Glutamatergic neuron (in vitro differentiated cells): ENCODE results near the gene DCP1B. TPM values are rescaled to one million over a fixed set of nuclear protein-coding genes. Genes with fewer than 3 reads are reported as not detected.

Experiments used
- DNase-seq: peaks from one replicate; pipeline ENCODE4 v3.0.0; 2022
- H3K27ac Mint-ChIP-seq: one replicate; pipeline ENCODE4 v1.8.0; 2020; ENCODE audit warnings: mild to moderate bottlenecking, mixed read lengths, inconsistent platforms; ENCODE audit not compliant: unreplicated experiment
- H3K27me3 Mint-ChIP-seq: one replicate; pipeline ENCODE4 v1.8.0; 2020; ENCODE audit warnings: mild to moderate bottlenecking, moderate library complexity, mixed read lengths, inconsistent platforms; ENCODE audit not compliant: unreplicated experiment
- H3K36me3 Mint-ChIP-seq: one replicate; pipeline ENCODE4 v1.8.0; 2020; ENCODE audit warnings: mild to moderate bottlenecking, mixed read lengths, inconsistent platforms; ENCODE audit not compliant: unreplicated experiment
- H3K4me1 Mint-ChIP-seq: one replicate; pipeline ENCODE4 v1.8.0; 2020; ENCODE audit warnings: mild to moderate bottlenecking, low read depth, mixed read lengths, inconsistent platforms; ENCODE audit not compliant: unreplicated experiment
- H3K4me3 Mint-ChIP-seq: one replicate; pipeline ENCODE4 v1.8.0; 2020; ENCODE audit warnings: mild to moderate bottlenecking, mixed read lengths, inconsistent platforms; ENCODE audit not compliant: unreplicated experiment
- H3K9me3 Mint-ChIP-seq: one replicate; pipeline ENCODE4 v1.8.0; 2020; ENCODE audit warnings: mild to moderate bottlenecking, moderate library complexity, mixed read lengths, inconsistent platforms; ENCODE audit not compliant: unreplicated experiment
- total RNA-seq: library from RNA; stranded (reverse); fragmentation: NEBNext Ultra II Directional; extraction: Animal tissue kit (Norgen Biotek cat#: 25700); gene quantifications from one replicate; pipeline ENCODE4 v1.2.1, GENCODE V29; 2021; ENCODE audit not compliant: unreplicated experiment
- TF ChIP-seq, protein P1 (sequence below): fragments of 200-600 bp; sonication (generic); IDR thresholded peaks from one replicate; pipeline ENCODE4 v1.5.0; 2021; ENCODE audit not compliant: partially characterized antibody, unreplicated experiment

Gene DCP1B
- total RNA-seq, 1 donor from 2014 or later, result 14.2 TPM

DNA sequence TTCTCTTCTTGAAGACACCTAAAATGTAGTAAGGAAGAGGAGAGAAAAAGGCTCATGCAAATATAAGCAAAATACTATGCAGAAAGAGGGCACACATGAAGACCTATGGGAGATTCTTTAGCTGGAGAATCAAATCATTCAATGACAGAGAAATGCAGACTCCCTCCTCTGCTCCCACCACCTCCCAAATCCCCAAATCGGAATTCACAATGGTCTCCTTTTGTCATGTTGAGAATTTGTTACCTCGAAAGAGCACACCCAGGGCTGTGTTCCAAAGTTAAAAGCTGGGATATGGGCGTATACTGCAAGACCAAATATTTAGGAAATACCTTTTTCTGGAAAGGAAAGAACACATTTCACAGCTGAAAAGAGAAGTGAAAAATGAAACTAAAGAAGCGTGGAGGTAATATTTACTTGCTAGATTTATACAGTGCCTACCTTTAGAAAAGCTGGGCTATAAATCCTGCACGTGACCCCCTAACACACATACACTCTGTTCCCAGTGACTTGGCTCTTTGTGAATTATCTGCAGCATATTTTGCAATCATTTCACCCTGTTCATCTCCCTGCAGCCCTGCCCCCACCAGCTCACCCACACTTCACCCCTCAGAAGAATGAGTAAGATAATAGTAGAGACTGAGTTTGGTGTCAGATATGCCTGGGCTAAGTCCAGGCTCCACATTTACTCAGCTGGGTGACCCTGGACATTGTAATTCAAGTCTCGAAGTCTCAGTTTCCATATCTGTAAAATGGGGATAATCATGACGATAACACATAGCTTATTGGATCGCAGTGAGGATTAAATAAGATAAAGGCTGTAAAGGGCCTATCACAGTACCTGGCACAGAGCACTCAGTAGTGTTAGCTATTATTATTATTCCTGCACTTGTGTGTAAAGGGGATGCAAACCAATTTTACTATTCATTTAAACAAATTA, 45.6 kb upstream of the DCP1B start:
- TF ChIP-seq, protein P1, sequence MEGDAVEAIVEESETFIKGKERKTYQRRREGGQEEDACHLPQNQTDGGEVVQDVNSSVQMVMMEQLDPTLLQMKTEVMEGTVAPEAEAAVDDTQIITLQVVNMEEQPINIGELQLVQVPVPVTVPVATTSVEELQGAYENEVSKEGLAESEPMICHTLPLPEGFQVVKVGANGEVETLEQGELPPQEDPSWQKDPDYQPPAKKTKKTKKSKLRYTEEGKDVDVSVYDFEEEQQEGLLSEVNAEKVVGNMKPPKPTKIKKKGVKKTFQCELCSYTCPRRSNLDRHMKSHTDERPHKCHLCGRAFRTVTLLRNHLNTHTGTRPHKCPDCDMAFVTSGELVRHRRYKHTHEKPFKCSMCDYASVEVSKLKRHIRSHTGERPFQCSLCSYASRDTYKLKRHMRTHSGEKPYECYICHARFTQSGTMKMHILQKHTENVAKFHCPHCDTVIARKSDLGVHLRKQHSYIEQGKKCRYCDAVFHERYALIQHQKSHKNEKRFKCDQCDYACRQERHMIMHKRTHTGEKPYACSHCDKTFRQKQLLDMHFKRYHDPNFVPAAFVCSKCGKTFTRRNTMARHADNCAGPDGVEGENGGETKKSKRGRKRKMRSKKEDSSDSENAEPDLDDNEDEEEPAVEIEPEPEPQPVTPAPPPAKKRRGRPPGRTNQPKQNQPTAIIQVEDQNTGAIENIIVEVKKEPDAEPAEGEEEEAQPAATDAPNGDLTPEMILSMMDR, result no peak
- no peak overlapping the region for H3K27ac Mint-ChIP-seq
- no peaks in the 10 kb centered on the region for H3K36me3 Mint-ChIP-seq
- no peak overlapping the region for H3K4me3 Mint-ChIP-seq
- no peaks in the 10 kb centered on the region for H3K4me1 Mint-ChIP-seq
- peaks cover 4% of the 10 kb centered on the region for H3K9me3 Mint-ChIP-seq
- peaks cover 21% of the 10 kb centered on the region for H3K27me3 Mint-ChIP-seq
- no peak for DNase-seq

DNA sequence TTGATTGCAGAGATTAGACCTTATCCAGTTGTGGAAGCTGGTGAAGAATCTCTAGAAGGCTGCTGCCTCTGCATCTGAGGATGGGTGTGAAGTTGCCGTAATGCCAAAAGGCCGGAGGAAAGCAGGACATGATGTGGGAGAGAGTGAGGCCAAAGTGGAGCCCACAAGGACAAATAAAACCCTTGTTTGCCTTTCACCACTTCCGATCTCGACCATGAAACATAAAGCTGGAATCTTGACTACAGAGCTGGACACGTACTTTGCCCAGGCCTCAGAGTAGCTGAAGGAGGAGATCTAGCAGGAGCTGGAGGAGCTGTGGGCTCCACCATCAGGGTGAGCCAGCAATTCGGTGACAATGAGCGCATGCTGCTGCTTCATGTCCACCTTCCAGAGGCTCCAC, 43.5 kb upstream of the DCP1B start:
- Mint-ChIP-seq H3K27ac (no peak overlapping the region), H3K4me1 (no peaks in the 10 kb centered on the region), H3K36me3 (no peaks in the 10 kb centered on the region), H3K27me3 (peaks cover 11% of the 10 kb centered on the region), H3K9me3 (peaks cover 2% of the 10 kb centered on the region), H3K4me3 (no peak overlapping the region)
- no peak for DNase-seq
- TF ChIP-seq, protein P1, result no peak

DNA sequence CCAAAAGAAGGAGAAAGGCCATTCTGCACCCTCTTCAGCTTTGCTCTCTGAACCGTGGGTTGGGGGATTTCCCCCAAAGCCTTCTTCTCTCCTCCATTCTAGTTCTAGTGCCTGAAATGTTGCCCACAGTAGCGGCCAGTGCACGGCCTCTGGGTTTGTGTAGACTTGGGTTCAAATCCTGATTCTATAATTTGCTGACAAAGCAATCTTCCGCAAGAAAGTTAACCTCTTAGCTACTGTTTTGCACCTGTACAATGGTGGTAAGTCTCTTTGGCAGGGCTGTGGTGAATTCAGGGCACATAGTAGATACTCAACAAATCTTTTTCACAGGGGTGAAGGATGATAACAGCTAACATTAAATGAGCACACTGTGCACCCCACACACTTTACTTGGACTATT, 42.7 kb upstream of the DCP1B start:
- Mint-ChIP-seq H3K4me3 (no peak overlapping the region), H3K4me1 (no peaks in the 10 kb centered on the region), H3K27me3 (peaks cover 11% of the 10 kb centered on the region), H3K9me3 (peaks cover 2% of the 10 kb centered on the region), H3K27ac (no peak overlapping the region), H3K36me3 (no peaks in the 10 kb centered on the region)
- no peak for DNase-seq
- TF ChIP-seq, protein P1, result no peak

DNA sequence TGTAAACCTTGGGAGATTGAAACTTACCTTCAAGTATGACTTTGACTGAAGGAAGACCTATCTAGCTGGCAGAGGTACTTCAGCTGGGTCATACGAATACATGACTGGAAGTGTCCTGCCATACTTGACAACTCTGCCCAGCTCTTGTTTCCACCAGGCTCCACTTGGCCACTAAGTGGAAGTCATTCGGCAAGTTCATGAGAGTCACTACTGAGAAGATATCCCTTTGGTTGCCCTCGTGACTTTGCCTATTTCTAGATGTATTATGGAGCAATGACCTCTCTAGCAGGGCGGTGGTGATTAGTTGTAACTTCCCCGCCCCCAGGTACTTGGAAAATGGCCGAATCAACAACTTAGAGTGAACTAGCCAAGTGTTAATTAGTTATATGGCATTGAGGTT, 39.9 kb upstream of the DCP1B start:
- H3K9me3 Mint-ChIP-seq, result no peaks in the 10 kb centered on the region
- H3K4me1 Mint-ChIP-seq, result no peaks in the 10 kb centered on the region
- no peaks in the 10 kb centered on the region for H3K36me3 Mint-ChIP-seq
- peaks cover 1% of the 10 kb centered on the region for H3K27me3 Mint-ChIP-seq
- no peak for DNase-seq
- H3K4me3 Mint-ChIP-seq, result no peak overlapping the region
- H3K27ac Mint-ChIP-seq, result no peak overlapping the region
- TF ChIP-seq, protein P1, result no peak

DNA sequence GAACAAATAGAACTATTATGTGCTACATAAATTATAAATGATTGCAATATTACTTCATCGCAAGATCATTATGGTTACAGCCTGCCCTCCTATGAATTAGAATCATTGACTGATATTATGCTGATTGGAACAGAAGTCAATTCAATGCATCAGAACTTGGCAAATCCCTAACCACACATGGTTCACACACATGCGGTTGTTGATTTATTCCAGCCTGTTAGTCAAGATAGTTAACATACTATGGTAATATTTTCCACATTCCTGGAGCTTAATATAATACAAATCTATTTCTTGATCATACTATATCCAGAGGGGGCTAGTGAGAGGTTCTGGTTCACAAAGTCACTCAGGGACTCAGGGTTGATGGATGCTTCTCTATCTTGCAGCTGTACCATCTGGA, 38.8 kb upstream of the DCP1B start:
- peaks cover 1% of the 10 kb centered on the region for H3K27me3 Mint-ChIP-seq
- no peak overlapping the region for H3K4me3 Mint-ChIP-seq
- TF ChIP-seq, protein P1, result no peak
- H3K9me3 Mint-ChIP-seq, result no peaks in the 10 kb centered on the region
- H3K36me3 Mint-ChIP-seq, result no peaks in the 10 kb centered on the region
- no peaks in the 10 kb centered on the region for H3K4me1 Mint-ChIP-seq
- no peak for DNase-seq
- H3K27ac Mint-ChIP-seq, result no peak overlapping the region
